Gastrocnemius medialis (tissue), 4 donors: ENCODE data around the gene GGT7. TPM values are rescaled to one million over a fixed set of nuclear protein-coding genes. Genes with fewer than 3 reads are reported as not detected.
A peak's percentile ranks its signal among the peaks of the same experiment; 100 is the strongest.

ENCODE experiments used
- ATAC-seq, 2 donors: fragments of 150-250 bp; one replicate each; pipeline ENCODE4 v1.9.1; 2016
- DNase-seq, 2 donors: peaks; one replicate each; pipeline ENCODE4 v3.0.0-alpha.2; 2019
- H3K27ac ChIP-seq, 4 donors: fragments of 200-600 bp; sonication (generic); 1 replicate in 1 of 4; 2 replicates in 3 of 4; pipeline ENCODE4 v1.5.1; 2016 to 2018; ENCODE audit warnings: mild to moderate bottlenecking in 2 of 4, moderate library complexity in 1 of 4
- H3K27me3 ChIP-seq, 3 donors: fragments of 200-600 bp; sonication (generic) in 2 of 3; 1 replicate in 1 of 3; 2 replicates in 2 of 3; pipeline versions ENCODE4 v1.5.1 to v1.6.0; 2016 to 2019; ENCODE audit warnings: mild to moderate bottlenecking in 1 of 3, moderate library complexity in 1 of 3
- H3K36me3 ChIP-seq, 2 donors: fragments of 200-600 bp; sonication (generic) in 1 of 2; one replicate each; pipeline ENCODE4 v1.5.1; 2017 to 2018
- H3K4me1 ChIP-seq, 2 donors: fragments of 200-600 bp; sonication (generic) in 1 of 2; one replicate each; pipeline ENCODE4 v1.5.1; 2016 to 2017; ENCODE audit warnings: mild to moderate bottlenecking in 2 of 2
- H3K4me3 ChIP-seq, 4 donors: fragments of 200-600 bp; sonication (generic) in 3 of 4; 1 replicate in 1 of 4; 2 replicates in 3 of 4; pipeline ENCODE4 v1.5.1; 2016 to 2019; ENCODE audit warnings: mild to moderate bottlenecking in 2 of 4
- H3K9me3 ChIP-seq, 3 donors: fragments of 200-600 bp; sonication (generic) in 2 of 3; 1 replicate in 1 of 3; 2 replicates in 2 of 3; pipeline ENCODE4 v1.5.1; 2016 to 2019
- CTCF ChIP-seq, 5 experiments: fragments of 450-650 bp in 3 of 5; fragments of 200-600 bp in 2 of 5; sonication (generic) in 2 of 5; IDR thresholded peaks in 4 of 5; conservative IDR thresholded peaks in 1 of 5; 1 replicate in 4 of 5; 2 replicates in 1 of 5; pipeline ENCODE4 v1.5.1; 2016 to 2019; ENCODE audit warnings: antibody characterized with exemption in 5 of 5, mild to moderate bottlenecking in 3 of 5, moderate library complexity in 3 of 5
- POLR2A ChIP-seq, 2 donors: fragments of 450-650 bp; IDR thresholded peaks; one replicate each; pipeline ENCODE4 v1.6.1; 2017; ENCODE audit warnings: antibody characterized with exemption in 2 of 2, mild to moderate bottlenecking in 2 of 2, moderate library complexity in 2 of 2
- in situ Hi-C, 4 donors: fragments of 200-750 bp; cut with MboI; loops; one replicate each; pipeline versions ENCODE4 v1.15.0 to v1.8.0; 2017; ENCODE audit warnings: low sequenced_read_pairs in 4 of 4
- intact Hi-C: fragments of 100-400 bp; cut with DNase I; formaldehyde crosslinking; loops from one replicate; pipeline ENCODE4 v1.15.1; 2023; ENCODE audit warnings: low total_unique reads
- total RNA-seq, 4 donors: library from RNA; depleted of rRNA; stranded (reverse); fragments of >200 nt; gene quantifications; one replicate each; pipeline versions ENCODE4 v1.1.0 to v1.2.3, GENCODE V29; 2016

Gene GGT7
- total RNA-seq: 10 to 100 TPM; 11.4 to 54.2 (median 15.4) TPM

- Histone ChIP-seq H3K27ac (peak within 1 kb of the TSS; percentile 86 to 97 (median 92)), H3K27me3 (no peaks in the 10 kb centered on the region), H3K36me3 (no peaks in the 10 kb centered on the region), H3K4me3 (peak within 1 kb of the TSS; percentile 76 to 87 (median 84)), H3K4me1 (peaks cover 46 to 51% of the 10 kb centered on the region in 2 donors), H3K9me3 (no peaks in the 10 kb centered on the region)
- ATAC-seq (peak; percentile 20 to 42), DNase-seq (peak; percentile 75 to 85)
- intact Hi-C loops (loop anchor here (2.0 to 5.0 kb wide), 3 partner anchors 48 to 275 kb away; partner anchors contain the start of genes EDEM2 and NCOA6), in situ Hi-C loops (loop anchor here (5.0 to 25.0 kb wide), 5 partner anchors 85 to 222 kb away; partner anchors contain the start of genes TRPC4AP (in 4 of the 4), GSS (in 3 of the 4) and MYH7B (in 3 of the 4))
- TF ChIP-seq POLR2A (IDR thresholded peaks at IDR 0.05): peak; percentile 52 to 83
- peak; percentile 22 to 83 (median 77) for TF ChIP-seq CTCF (IDR thresholded peaks at IDR 0.05 in 4 of 5, conservative IDR thresholded peaks at IDR 0.05 in 1 of 5)
These were observed at the start of gene GGT7 for GRCh38 chr20:34872622-34873224. Gene GGT7 (minus strand): TSS chr20:34872856. CDS start chr20:34872815, 41 bp downstream.

- intact Hi-C loops: no loop called here
- Histone ChIP-seq H3K9me3 (no peaks in the 10 kb centered on the region), H3K27ac (peak overlapping the region; percentile 79 to 92 (median 89)), H3K27me3 (no peaks in the 10 kb centered on the region), H3K4me1 (peaks cover 45 to 47% of the 10 kb centered on the region in 2 donors), H3K36me3 (peaks cover 0 to 42% of the 10 kb centered on the region in 2 donors), H3K4me3 (no peak overlapping the region)
- no peak for TF ChIP-seq POLR2A (IDR thresholded peaks at IDR 0.05)
- no peak for TF ChIP-seq CTCF (IDR thresholded peaks at IDR 0.05 in 4 of 5, conservative IDR thresholded peaks at IDR 0.05 in 1 of 5)
- ATAC-seq: no peak
- in situ Hi-C loops: no loop called here
- no peak for DNase-seq
These were observed 48.8 kb upstream of the GGT7 start for GRCh38 chr20:34921436-34921835.

- DNase-seq (no peak), ATAC-seq (no peak)
- peak overlapping the region; percentile 79 to 92 (median 89) for H3K27ac ChIP-seq
- peaks cover 51 to 52% of the 10 kb centered on the region in 2 donors for H3K4me1 ChIP-seq
- H3K9me3 ChIP-seq: no peaks in the 10 kb centered on the region
- peaks cover 0 to 33% of the 10 kb centered on the region in 2 donors for H3K36me3 ChIP-seq
- in situ Hi-C loops: no loop called here
- no peak overlapping the region for H3K4me3 ChIP-seq
- intact Hi-C loops: no loop called here
- no peaks in the 10 kb centered on the region for H3K27me3 ChIP-seq
- no peak for TF ChIP-seq POLR2A (IDR thresholded peaks at IDR 0.05)
- TF ChIP-seq CTCF (IDR thresholded peaks at IDR 0.05 in 4 of 5, conservative IDR thresholded peaks at IDR 0.05 in 1 of 5): no peak
These were observed 47.4 kb upstream of the GGT7 start for GRCh38 chr20:34920055-34920454.

GRCh38 chr20:34916774-34917354, 44.2 kb upstream of the GGT7 start:
- no peak for DNase-seq
- TF ChIP-seq CTCF (IDR thresholded peaks at IDR 0.05 in 4 of 5, conservative IDR thresholded peaks at IDR 0.05 in 1 of 5): no peak
- TF ChIP-seq POLR2A (IDR thresholded peaks at IDR 0.05): no peak
- ATAC-seq: no peak
- Histone ChIP-seq H3K4me1 (peaks cover 33 to 40% of the 10 kb centered on the region in 2 donors), H3K9me3 (no peaks in the 10 kb centered on the region), H3K36me3 (peaks cover 0 to 25% of the 10 kb centered on the region in 2 donors), H3K27me3 (no peaks in the 10 kb centered on the region), H3K27ac (peak overlapping the region in 2 of 4 donors; percentile 45 to 64), H3K4me3 (no peak overlapping the region)
- in situ Hi-C loops (no loop called here), intact Hi-C loops (no loop called here)
